HG03354 (cell line): Measurements from ENCODE around the gene SMNDC1.
A peak's percentile ranks its signal among the peaks of the same experiment; 100 is the strongest.

ENCODE experiments used
- ATAC-seq: cut with Tn5 transposase; IDR thresholded peaks from one replicate; pipeline ENCODE4 v1.9.1; 2021; ENCODE audit warnings: mild to moderate bottlenecking; ENCODE audit not compliant: unreplicated experiment, poor library complexity, severe bottlenecking

Gene SMNDC1

DNA sequence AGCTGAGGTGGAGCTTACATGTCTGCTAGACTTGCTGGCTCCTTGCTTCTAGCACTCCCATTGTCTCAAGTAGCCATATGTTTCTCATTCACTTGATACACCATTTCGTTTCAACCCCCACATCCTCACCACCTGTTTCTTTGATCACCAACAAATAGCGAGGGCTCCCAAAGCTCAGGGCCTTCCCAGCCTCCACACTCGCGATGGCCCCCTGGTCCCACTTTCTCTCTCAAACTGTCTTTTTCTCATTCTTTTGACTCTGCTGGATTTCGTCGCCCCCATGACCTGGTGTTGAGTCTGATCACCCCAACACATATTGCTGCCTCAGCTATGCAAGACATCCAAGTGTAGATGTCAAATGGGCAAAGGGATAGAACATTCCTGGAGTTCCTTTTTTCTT lies 26.0 kb upstream of the SMNDC1 start:
- no peak for ATAC-seq

DNA sequence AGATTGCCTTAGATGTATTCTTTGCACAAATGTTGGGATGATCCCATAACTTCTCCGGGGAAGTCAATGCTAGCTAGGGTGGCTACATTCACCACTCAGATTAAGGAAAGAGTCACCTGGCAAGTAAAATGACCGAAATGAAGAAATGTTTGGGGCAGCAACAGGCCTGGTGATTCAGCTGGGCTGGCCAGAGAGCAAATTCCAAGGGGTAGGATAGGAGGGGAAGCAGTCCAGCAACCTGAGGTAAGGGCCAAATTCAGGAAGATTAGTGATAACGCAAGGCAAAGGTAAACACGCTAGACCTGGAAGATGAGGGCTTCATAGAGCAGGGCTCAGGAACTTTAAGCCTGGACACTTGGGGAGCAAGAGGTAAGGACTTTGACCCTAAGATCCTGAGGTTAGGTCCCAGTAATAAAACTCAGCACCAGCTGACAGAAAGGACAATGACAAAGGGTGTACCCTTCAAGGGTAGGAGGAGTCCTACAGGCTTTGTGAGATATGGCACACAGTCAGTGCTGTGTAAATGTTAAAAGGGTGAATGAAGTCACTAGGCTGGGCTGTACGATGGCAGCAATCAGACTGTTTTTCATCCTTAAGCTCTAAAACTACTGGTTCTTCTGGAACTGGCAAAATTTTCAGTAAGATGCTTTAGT lies 22.7 kb upstream of the SMNDC1 start:
- no peak for ATAC-seq

DNA sequence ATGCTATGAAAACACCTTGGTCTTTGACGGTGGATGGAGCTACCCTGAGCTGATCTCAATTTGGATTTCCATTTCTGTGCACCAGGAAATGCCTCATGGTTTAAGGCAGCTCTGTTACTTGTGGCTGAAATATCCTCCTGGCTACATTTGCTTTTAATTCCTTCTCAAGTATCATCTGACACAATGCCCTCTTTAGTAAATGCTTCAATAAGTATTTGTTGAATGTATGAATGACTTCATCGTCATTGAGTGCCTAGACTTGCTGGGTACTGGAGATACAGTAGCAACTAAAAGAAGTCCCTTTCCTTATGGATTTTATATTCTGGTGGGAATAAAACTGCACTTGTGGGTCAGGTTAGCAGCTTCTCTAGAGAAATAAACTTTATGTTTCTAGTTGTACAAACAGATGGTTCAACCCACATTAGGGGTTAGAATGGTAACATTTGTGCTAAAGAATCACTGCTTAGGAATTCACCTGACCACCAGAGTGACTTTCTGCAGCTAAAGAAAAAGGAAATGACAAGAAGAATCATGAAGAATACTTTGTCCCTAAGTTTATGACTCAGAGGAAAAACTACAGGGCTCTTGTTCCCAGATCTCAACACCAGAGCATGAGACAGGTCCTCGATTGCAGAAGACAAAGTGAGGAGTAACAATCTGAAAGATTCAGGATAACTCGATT lies 21.8 kb upstream of the SMNDC1 start:
- ATAC-seq = no peak

DNA sequence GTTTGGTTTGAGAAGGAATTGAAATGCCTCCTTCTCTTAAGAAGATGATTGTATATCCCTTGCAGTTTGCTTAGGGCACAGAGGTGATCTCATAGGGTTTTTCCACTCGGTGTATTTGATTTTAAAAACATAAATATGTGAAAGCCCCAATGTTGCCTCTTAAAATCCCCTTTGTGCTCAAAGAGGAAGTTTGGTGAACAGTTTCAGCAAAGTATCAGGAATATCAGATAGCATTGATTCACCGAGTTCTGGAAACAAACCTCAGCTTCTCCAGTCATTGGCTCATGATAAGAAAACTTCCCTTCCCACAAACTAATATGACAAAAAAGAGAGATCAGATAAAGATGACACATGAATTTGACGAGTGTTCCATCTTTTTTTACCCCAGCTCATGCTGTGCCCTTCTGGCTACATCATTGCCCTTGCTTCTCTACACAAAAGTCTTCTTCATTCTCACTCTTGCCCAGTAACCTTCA lies 20.1 kb upstream of the SMNDC1 start:
- peak; percentile 61 for ATAC-seq

DNA sequence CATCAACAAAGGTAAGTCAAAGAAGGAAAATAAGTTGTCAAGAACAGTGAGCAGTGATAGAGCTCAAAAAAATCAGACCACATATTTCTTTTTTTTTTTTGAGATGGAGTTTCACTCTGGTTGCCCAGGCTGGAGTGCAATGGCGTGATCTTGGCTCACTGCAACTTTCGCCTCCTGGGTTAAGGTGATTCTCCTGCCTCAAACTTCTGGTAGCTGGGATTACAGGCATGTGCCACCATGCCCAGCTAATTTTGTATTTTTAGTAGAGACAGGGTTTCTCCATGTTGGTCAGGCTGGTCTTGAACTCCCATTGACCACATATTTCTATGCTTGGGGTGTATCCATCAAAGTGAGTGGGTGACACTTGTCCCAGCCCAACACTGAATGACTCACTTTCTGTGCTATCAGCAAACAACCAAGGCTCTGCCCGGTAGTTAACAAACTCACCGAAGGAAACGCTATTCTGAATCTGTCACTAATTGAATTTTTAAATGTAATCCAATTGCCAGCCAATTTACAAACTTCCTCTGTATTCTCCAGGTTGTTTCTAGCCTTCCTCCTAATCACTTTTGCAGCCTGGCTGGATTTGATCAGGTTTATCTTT lies 19.6 kb upstream of the SMNDC1 start:
- peak; percentile 63 for ATAC-seq

DNA sequence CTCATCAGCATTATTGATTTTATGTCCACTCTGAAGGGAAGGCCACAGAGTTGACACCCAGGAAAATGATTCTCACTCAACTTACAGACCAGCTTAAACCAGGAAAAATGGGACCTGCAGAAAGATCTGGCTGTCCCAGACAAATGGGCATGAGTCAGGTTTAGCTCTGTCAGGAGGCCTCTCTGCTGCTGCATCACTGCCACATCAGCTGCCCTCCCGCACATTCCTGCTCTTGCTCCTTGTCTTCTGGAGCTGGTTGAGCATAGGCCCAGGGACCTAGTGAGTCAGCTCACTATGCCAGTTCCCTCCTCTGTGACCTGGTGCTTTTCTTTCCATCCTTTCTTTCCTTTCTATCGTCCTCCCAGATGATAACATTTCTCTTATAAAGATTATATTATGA lies 18.8 kb upstream of the SMNDC1 start:
- no peak for ATAC-seq

DNA sequence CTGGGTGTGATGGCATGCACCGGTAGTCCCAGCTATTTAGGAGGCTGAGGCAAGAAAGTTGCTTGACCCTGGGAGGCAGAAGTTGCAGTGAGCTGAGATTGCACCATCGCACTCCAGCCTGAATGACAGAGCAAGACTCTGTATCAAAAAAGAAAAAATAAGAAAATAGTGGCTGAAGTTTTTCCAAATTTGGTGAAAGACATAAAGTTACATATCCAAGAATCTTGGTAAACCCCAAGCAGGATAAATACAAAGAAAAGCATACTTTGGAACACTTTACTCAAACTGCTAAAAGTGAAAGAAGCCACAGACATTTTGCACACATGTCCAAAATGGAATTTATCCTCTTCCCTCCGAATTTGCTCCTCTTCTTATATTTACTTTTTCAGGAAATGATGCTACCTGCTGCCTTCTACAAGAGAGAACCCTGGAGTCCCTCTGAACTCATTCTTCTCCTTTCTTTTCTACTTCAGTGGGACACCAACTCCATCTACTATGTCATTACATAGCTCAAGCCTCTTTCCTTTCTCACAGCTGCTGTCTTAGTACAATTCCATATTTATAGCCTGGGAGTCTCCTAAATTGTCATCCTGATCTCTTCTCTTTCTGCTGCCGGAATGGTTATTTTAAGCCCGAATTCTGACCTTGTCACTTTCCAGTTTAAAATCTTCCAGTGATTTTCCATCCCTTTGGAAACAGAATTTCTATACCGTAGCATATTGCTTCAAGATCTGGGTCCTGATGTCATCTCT lies 17.3 kb upstream of the SMNDC1 start:
- ATAC-seq = no peak

DNA sequence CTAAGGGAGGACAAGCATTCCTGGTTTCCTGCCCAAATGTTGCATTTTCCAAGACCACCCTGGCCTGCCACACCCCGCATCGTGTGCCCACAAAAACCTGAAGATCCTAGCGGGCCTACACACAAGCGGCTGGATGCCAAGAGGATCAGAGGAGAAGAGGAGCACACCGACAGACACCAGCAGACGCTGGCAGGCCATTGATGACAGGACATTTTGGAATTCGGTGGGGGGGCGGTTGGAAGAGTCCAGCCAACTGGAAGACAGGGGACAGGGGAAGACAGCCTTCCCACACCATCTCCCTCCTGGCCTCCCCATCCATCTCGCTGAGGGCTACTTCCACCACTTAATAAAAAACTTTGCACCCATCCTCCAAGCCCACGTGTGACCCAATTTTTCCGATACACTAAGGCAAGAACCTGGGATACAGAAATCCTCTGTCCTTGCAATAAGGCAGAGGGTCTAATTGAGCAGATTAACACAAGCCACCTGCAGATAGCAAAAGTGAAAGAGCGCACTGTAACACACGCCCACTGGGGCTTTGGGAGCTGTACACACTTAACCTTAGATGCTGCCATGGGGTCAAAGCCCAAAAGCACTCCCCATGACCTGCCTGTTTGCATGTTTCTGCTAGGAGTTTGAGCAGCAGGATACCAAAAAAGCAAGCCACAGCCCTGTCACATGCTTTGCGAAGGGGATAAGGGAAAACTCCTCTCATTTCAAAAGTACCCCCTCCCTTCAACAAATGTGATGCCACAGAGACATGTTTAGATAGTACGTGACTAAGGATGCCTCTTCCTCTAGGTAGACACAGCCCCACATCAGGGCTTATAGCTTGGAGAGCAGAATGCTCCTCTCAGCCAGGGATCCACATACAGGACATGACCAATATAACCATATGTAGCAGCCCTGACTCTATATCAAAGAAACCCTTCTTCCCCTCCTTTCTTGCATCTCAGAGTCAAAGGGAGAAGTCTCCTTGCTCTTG lies 13.4 kb upstream of the SMNDC1 start:
- peak; percentile 54 for ATAC-seq

DNA sequence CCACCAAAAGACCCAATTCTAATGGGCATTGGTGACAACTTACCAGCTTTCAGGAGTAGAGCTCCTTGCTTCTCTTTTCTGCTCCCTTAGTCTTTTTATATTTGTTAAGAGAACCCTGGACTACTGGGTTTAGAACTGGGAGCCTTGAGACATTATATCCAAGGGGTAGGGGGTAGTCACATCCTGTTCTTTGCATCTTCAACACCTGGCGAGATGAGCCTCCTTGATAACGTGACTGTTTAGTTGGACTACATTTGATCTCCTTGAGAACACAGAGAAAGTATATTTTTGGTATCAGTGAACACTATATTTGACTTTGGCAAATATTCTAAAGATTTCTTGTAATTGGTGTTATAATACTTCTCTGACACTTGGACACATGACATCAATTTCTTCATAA lies 9.0 kb upstream of the SMNDC1 start:
- no peak for ATAC-seq

DNA sequence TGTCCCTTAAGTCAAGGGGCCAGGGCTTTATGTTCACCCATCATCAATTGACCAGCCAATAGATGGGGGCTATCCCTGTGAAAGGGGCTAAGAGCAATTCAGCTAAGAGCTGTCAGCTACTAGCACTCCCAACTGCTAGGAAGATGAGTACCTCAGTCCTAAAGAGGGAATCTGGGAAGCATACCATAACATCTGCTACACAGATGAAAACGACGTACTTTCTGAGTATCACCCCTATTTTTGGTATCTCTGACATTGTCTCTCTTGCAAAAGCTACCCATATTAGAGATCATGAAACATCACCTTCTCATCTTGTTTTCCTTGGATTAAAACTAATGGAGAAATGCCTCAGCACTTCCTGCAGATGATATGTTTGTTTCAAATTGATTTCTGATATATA lies 7.5 kb upstream of the SMNDC1 start:
- no peak for ATAC-seq

DNA sequence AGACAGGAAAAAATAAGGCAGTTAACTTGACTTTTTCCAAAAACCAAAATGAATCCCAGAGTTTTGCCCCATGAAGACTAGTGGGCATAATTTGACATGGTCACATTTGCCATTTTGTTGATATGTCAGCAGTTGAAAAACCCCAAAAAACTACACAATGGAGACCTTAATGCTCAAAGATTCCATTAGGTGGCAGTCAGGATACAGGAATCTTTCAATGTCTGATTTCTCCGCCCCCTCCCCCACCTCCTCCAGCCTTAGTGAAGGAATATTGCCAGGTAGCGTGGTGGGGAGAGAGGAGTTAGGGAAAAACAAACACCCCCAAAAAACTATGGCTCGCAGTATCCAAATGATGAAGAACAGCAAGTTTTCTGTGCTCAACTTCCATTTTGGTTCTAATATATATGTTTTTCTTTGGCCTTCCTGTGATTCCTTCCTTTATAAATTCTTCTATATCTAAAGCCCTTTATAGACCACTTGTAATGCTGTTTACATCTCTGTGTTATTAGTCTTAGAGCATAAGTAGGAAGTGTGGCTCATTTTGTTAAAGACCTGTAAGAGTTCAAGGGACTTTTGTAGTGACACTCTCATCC lies 6.7 kb upstream of the SMNDC1 start:
- ATAC-seq = peak; percentile 68

DNA sequence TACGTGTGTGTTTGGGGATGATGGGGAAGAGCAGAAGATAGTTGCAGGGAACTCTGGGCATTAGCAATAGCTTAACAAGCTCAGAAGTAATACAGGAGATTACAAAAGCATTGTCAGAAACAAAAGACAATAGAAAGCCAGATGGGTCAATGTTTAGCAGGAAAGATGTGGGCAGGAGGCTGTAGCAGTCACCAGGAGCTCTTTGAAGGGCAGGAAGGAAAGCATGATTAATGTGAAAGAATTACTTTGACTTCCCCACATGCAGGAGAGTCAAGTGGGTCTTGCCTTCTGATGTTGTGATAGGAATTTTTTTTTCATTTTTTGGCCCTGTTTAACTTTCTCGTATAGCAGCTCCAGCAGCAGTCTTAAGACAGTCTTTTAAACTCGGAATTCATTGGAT lies 6.0 kb upstream of the SMNDC1 start:
- ATAC-seq = no peak

DNA sequence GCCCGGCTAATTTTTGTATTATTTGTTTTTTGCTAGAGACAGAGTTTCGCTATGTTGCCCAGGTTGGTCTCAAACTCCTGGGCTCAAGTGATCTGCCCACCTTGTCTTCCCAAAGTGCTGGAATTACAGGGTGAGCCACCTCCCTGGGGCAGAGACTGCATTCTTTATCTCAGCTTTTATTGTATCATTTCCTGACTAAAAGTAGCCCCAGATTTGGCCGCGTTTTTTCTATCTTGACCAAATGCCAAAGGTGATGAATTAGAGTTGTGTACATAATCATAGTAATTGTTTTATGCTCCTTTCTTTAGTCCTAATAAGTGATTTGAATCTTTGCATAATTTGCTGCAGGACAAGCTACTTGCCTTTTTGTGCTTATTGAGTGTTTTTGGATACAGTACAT lies 3.1 kb upstream of the SMNDC1 start:
- no peak for ATAC-seq

DNA sequence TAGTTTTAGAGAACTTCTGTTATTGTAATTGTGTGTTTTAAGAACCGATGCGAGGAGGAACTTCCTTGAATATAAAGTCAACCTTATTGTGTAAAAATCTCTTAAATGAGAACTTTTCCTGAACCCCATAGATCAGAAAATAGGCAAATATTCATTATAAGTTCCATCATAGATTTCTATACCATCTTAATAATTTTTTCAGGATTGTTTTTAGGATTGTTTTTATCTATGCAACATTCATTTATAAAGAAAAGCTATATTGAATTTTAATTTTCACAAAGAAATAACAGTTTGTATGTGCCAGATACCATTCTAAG lies 1.7 kb upstream of the SMNDC1 start:
- no peak for ATAC-seq

DNA sequence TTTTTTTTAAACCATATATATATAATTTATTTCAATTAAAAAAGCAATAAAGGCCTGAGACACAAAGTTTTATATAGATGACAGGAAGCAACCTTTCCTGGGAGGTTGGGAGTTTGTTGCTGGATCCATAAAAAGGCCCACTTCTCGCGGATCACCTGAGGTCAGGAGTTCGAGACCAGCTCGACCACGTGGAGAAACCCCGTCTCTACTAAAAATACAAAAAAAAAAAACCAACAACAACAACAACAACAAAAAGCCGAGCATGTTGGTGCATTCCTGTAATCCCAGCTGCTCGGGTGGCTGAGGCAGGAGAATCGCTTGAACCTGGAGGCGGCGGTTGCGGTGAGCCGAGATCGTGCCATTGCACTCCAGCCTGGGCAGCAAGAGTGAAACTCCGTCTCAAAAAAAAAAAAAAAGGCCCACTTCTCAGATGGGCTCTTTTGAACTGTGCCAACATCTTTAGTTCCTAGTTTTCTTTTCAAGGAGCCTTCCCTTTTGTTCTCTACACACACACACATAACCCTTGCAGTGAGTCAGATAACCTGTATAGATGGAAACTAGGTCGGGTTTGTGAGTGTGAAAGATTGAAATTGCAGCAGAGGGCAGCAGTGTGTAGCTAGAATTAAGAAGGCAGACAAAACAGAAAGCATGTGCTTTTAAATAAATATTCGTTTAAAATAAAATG lies 1.2 kb upstream of the SMNDC1 start:
- ATAC-seq = peak; percentile 50

DNA sequence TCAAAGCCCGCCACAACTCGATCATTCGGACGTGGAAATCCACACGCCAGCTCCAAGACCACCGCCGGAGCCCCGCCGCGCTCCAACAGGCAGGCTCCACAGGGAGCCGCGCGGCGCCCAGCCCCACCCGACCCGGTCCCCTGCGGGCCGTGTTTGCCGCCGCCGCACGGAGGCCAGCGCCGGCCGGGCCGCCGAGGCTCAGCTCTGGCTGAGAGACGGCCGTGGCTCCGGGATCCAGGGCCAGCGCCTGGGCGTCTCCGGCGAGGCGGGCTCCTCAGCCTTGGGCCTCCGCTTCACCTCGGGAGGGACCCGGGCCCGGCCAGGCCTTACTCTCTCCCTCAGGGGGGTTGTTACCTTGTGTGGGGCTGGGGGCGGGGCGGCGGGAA lies 333 bp downstream of the SMNDC1 start:
- ATAC-seq = peak; percentile 49

DNA sequence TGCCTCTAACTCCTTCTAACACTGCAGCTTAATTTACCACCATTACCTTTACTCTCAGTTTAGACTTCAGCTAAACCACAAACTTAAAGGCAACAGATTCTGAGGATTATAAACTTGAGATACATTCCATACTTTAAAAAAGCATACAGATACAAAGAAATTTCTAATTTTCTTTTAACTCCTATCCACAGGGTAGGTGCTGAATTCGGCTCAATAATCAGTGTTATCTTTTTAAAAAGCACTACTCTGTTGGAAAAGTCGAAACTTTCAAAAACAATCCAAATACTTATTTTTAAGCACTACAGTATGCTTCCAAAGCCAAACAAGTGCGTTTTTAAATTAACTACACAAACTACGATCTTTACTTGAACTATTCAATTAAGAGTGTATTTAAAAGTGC lies 1.0 kb downstream of the SMNDC1 start:
- ATAC-seq = no peak

DNA sequence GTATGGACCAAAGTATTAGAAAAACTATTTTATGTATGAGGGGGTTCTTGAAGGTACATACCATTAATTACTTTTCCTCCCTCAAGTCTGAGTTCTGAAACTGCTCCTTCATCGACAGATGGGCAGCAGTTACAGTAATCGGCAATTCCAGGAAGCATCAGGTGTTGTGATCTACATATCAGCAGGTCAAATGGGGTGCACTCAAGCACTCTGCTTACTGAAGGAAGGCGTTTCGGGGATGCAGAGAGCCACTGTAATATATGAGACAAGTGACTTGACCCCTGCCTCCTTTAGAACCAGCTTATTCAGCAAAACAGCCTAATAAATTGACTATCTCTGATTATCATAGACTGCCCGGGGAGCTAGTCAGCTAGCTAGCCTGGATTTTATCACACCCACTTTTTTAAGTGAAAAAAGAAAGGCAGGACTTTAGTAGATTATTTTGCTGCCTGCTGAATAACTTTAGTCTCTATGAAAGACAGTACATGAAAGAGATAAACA lies 4.2 kb downstream of the SMNDC1 start:
- ATAC-seq = no peak

DNA sequence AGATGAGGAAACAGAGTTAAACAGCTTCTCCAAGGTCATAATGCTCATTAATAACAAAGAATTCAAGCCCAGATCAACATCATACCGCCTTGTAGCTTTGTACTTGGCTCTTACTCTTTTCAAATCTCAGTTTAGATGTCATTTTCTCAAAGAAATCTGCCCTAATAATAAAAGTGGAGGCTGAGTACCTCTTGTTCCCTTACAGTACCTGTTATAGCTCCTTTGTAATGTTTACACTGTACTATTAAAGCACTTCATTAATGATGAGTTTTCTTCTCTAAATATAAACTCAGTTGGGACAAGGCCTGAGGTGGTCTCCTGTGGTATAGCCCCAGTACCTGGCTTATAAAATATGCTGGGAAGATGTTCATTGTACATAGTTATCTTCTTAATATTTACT lies 7.8 kb downstream of the SMNDC1 start:
- ATAC-seq = no peak
